ENCODE results near the gene BTAF1.

BTAF1 gene

GRCh38 chr10:91923371-91924211, at the start of gene BTAF1:
BTAF1 (plus strand) TSS chr10:91923770; CDS start chr10:91924077, 307 bp downstream.
- peak within 1 kb of the TSS; percentile 29 for H3K27ac ChIP-seq (ENCODE audit: low read length)
- H3K4me3 ChIP-seq (ENCODE audit: low read length): peak within 1 kb of the TSS; percentile 85
- peaks cover 7% of the 10 kb centered on the region; the same call in 1 of the 2 replicates for H3K4me1 ChIP-seq (ENCODE audit: insufficient read depth, low read length)
- no peaks in the 10 kb centered on the region for H3K9me3 ChIP-seq (ENCODE audit: insufficient read depth, low read depth, low read length)
- peaks cover 7% of the 10 kb centered on the region; the same call in 1 of the 2 replicates for H3K36me3 ChIP-seq (ENCODE audit: insufficient read depth, low read depth, low read length)
- H3K9ac ChIP-seq (ENCODE audit: low read depth, low read length): peak within 1 kb of the TSS; percentile 80
- no peaks in the 10 kb centered on the region for H3K27me3 ChIP-seq (ENCODE audit: insufficient read depth, low read length)

GRCh38 chr10:91875156-91875555, 48.4 kb upstream of the BTAF1 start:
- Histone ChIP-seq H3K4me3 (ENCODE audit: low read length) (no peak overlapping the region), H3K27me3 (ENCODE audit: insufficient read depth, low read length) (no peaks in the 10 kb centered on the region), H3K4me1 (ENCODE audit: insufficient read depth, low read length) (peaks cover 10% of the 10 kb centered on the region), H3K9me3 (ENCODE audit: insufficient read depth, low read depth, low read length) (no peaks in the 10 kb centered on the region; the same call in 1 of the 2 replicates), H3K36me3 (ENCODE audit: insufficient read depth, low read depth, low read length) (no peaks in the 10 kb centered on the region), H3K9ac (ENCODE audit: low read depth, low read length) (no peak overlapping the region), H3K27ac (ENCODE audit: low read length) (peak overlapping the region; percentile 48)

GRCh38 chr10:91875779-91876178, 47.8 kb upstream of the BTAF1 start:
- Histone ChIP-seq H3K36me3 (ENCODE audit: insufficient read depth, low read depth, low read length) (no peaks in the 10 kb centered on the region), H3K4me3 (ENCODE audit: low read length) (no peak overlapping the region), H3K4me1 (ENCODE audit: insufficient read depth, low read length) (peaks cover 15% of the 10 kb centered on the region), H3K27ac (ENCODE audit: low read length) (no peak overlapping the region), H3K9me3 (ENCODE audit: insufficient read depth, low read depth, low read length) (no peaks in the 10 kb centered on the region; the same call in 1 of the 2 replicates), H3K27me3 (ENCODE audit: insufficient read depth, low read length) (no peaks in the 10 kb centered on the region), H3K9ac (ENCODE audit: low read depth, low read length) (no peak overlapping the region)

- no peaks in the 10 kb centered on the region for H3K27me3 ChIP-seq (ENCODE audit: insufficient read depth, low read length)
- peak overlapping the region; percentile 4; the same call in 1 of the 2 replicates for H3K9ac ChIP-seq (ENCODE audit: low read depth, low read length)
- no peaks in the 10 kb centered on the region for H3K36me3 ChIP-seq (ENCODE audit: insufficient read depth, low read depth, low read length)
- H3K27ac ChIP-seq (ENCODE audit: low read length): no peak overlapping the region
- peaks cover 28% of the 10 kb centered on the region for H3K4me1 ChIP-seq (ENCODE audit: insufficient read depth, low read length)
- H3K9me3 ChIP-seq (ENCODE audit: insufficient read depth, low read depth, low read length): no peaks in the 10 kb centered on the region; the same call in 1 of the 2 replicates
- peak overlapping the region; percentile 9; the same call in 1 of the 2 replicates for H3K4me3 ChIP-seq (ENCODE audit: low read length)
Measured at GRCh38 chr10:91879515-91880170, 43.9 kb upstream of the BTAF1 start.

GRCh38 chr10:91880310-91880709, 43.3 kb upstream of the BTAF1 start:
- peak overlapping the region; percentile 9; the same call in 1 of the 2 replicates for H3K4me3 ChIP-seq (ENCODE audit: low read length)
- H3K9ac ChIP-seq (ENCODE audit: low read depth, low read length): peak overlapping the region; percentile 38; the same call in 1 of the 2 replicates
- no peaks in the 10 kb centered on the region for H3K27me3 ChIP-seq (ENCODE audit: insufficient read depth, low read length)
- H3K9me3 ChIP-seq (ENCODE audit: insufficient read depth, low read depth, low read length): no peaks in the 10 kb centered on the region
- peaks cover 35% of the 10 kb centered on the region for H3K4me1 ChIP-seq (ENCODE audit: insufficient read depth, low read length)
- H3K27ac ChIP-seq (ENCODE audit: low read length): no peak overlapping the region
- no peaks in the 10 kb centered on the region for H3K36me3 ChIP-seq (ENCODE audit: insufficient read depth, low read depth, low read length)

- H3K9ac ChIP-seq (ENCODE audit: low read depth, low read length): peak overlapping the region; percentile 29; the same call in 1 of the 2 replicates
- peak overlapping the region; percentile 2; the same call in 1 of the 2 replicates for H3K4me3 ChIP-seq (ENCODE audit: low read length)
- H3K27ac ChIP-seq (ENCODE audit: low read length): peak overlapping the region; percentile 79
- H3K27me3 ChIP-seq (ENCODE audit: insufficient read depth, low read length): no peaks in the 10 kb centered on the region
- H3K9me3 ChIP-seq (ENCODE audit: insufficient read depth, low read depth, low read length): no peaks in the 10 kb centered on the region
- peaks cover 48% of the 10 kb centered on the region for H3K4me1 ChIP-seq (ENCODE audit: insufficient read depth, low read length)
- no peaks in the 10 kb centered on the region for H3K36me3 ChIP-seq (ENCODE audit: insufficient read depth, low read depth, low read length)
Measured at GRCh38 chr10:91883549-91884444, 39.8 kb upstream of the BTAF1 start.

- H3K27me3 ChIP-seq (ENCODE audit: insufficient read depth, low read length): no peaks in the 10 kb centered on the region
- peak overlapping the region; percentile 29; the same call in 1 of the 2 replicates for H3K9ac ChIP-seq (ENCODE audit: low read depth, low read length)
- peak overlapping the region; percentile 2; the same call in 1 of the 2 replicates for H3K4me3 ChIP-seq (ENCODE audit: low read length)
- peaks cover 46% of the 10 kb centered on the region for H3K4me1 ChIP-seq (ENCODE audit: insufficient read depth, low read length)
- peak overlapping the region; percentile 79 for H3K27ac ChIP-seq (ENCODE audit: low read length)
- no peaks in the 10 kb centered on the region for H3K9me3 ChIP-seq (ENCODE audit: insufficient read depth, low read depth, low read length)
- no peaks in the 10 kb centered on the region for H3K36me3 ChIP-seq (ENCODE audit: insufficient read depth, low read depth, low read length)
Measured at GRCh38 chr10:91884536-91884935, 39.0 kb upstream of the BTAF1 start.

- peak overlapping the region; percentile 79 for H3K27ac ChIP-seq (ENCODE audit: low read length)
- H3K9me3 ChIP-seq (ENCODE audit: insufficient read depth, low read depth, low read length): no peaks in the 10 kb centered on the region
- H3K36me3 ChIP-seq (ENCODE audit: insufficient read depth, low read depth, low read length): no peaks in the 10 kb centered on the region
- no peaks in the 10 kb centered on the region for H3K27me3 ChIP-seq (ENCODE audit: insufficient read depth, low read length)
- H3K4me1 ChIP-seq (ENCODE audit: insufficient read depth, low read length): peaks cover 36% of the 10 kb centered on the region
- no peak overlapping the region for H3K4me3 ChIP-seq (ENCODE audit: low read length)
- H3K9ac ChIP-seq (ENCODE audit: low read depth, low read length): peak overlapping the region; percentile 29; the same call in 1 of the 2 replicates
Measured at GRCh38 chr10:91885362-91886079, 38.0 kb upstream of the BTAF1 start.

- H3K36me3 ChIP-seq (ENCODE audit: insufficient read depth, low read depth, low read length): no peaks in the 10 kb centered on the region
- no peaks in the 10 kb centered on the region for H3K27me3 ChIP-seq (ENCODE audit: insufficient read depth, low read length)
- no peaks in the 10 kb centered on the region for H3K9me3 ChIP-seq (ENCODE audit: insufficient read depth, low read depth, low read length)
- peak overlapping the region; percentile 83 for H3K27ac ChIP-seq (ENCODE audit: low read length)
- peaks cover 35% of the 10 kb centered on the region for H3K4me1 ChIP-seq (ENCODE audit: insufficient read depth, low read length)
- H3K4me3 ChIP-seq (ENCODE audit: low read length): peak overlapping the region; percentile 27; the same call in 1 of the 2 replicates
- peak overlapping the region; percentile 65 for H3K9ac ChIP-seq (ENCODE audit: low read depth, low read length)
Measured at GRCh38 chr10:91886954-91887271, 36.7 kb upstream of the BTAF1 start.

GRCh38 chr10:91887272-91888076, 36.1 kb upstream of the BTAF1 start:
- Histone ChIP-seq H3K9me3 (ENCODE audit: insufficient read depth, low read depth, low read length) (no peaks in the 10 kb centered on the region), H3K4me3 (ENCODE audit: low read length) (peak overlapping the region; percentile 60), H3K27ac (ENCODE audit: low read length) (peak overlapping the region; percentile 83), H3K4me1 (ENCODE audit: insufficient read depth, low read length) (peaks cover 35% of the 10 kb centered on the region), H3K36me3 (ENCODE audit: insufficient read depth, low read depth, low read length) (no peaks in the 10 kb centered on the region), H3K27me3 (ENCODE audit: insufficient read depth, low read length) (no peaks in the 10 kb centered on the region), H3K9ac (ENCODE audit: low read depth, low read length) (peak overlapping the region; percentile 89)
